ENCODE data around the gene ZNF614. TPM values are rescaled to one million over a fixed set of nuclear protein-coding genes. Genes with fewer than 3 reads are reported as not detected.

ZNF614 gene
- total and polyA plus RNA-seq, 9 of the 15 experiments (the other 6 are each of a cell fraction or from before 2014, with no cell fraction given): 4.9 to 16.3 (median 11.4) TPM

GRCh38 chr19:51986309-51987291 is 41.6 kb downstream of the ZNF614 start, which contains the start of gene ZNF350 (continued):
- TF ChIP-seq, protein P1, sequence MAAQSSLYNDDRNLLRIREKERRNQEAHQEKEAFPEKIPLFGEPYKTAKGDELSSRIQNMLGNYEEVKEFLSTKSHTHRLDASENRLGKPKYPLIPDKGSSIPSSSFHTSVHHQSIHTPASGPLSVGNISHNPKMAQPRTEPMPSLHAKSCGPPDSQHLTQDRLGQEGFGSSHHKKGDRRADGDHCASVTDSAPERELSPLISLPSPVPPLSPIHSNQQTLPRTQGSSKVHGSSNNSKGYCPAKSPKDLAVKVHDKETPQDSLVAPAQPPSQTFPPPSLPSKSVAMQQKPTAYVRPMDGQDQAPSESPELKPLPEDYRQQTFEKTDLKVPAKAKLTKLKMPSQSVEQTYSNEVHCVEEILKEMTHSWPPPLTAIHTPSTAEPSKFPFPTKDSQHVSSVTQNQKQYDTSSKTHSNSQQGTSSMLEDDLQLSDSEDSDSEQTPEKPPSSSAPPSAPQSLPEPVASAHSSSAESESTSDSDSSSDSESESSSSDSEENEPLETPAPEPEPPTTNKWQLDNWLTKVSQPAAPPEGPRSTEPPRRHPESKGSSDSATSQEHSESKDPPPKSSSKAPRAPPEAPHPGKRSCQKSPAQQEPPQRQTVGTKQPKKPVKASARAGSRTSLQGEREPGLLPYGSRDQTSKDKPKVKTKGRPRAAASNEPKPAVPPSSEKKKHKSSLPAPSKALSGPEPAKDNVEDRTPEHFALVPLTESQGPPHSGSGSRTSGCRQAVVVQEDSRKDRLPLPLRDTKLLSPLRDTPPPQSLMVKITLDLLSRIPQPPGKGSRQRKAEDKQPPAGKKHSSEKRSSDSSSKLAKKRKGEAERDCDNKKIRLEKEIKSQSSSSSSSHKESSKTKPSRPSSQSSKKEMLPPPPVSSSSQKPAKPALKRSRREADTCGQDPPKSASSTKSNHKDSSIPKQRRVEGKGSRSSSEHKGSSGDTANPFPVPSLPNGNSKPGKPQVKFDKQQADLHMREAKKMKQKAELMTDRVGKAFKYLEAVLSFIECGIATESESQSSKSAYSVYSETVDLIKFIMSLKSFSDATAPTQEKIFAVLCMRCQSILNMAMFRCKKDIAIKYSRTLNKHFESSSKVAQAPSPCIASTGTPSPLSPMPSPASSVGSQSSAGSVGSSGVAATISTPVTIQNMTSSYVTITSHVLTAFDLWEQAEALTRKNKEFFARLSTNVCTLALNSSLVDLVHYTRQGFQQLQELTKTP (IDR thresholded peaks at IDR 0.05; ENCODE audit: low read depth in 1 of 2, partially characterized antibody in 2 of 2): peak in 1 of 2 experiments; percentile 63
- no peak for TF ChIP-seq ZNF395 (CRISPR knock-in tag; IDR thresholded peaks at IDR 0.05)
- 0 out of 2 replicates have a peak, but pooled peaks have one; percentile 71 for TF ChIP-seq ZNF175 (CRISPR knock-in tag; IDR thresholded peaks at IDR 0.05; ENCODE audit: low read depth)
- no peak for TF ChIP-seq ZNF324 (CRISPR knock-in tag; IDR thresholded peaks at IDR 0.05)
- TF ChIP-seq, protein P2, sequence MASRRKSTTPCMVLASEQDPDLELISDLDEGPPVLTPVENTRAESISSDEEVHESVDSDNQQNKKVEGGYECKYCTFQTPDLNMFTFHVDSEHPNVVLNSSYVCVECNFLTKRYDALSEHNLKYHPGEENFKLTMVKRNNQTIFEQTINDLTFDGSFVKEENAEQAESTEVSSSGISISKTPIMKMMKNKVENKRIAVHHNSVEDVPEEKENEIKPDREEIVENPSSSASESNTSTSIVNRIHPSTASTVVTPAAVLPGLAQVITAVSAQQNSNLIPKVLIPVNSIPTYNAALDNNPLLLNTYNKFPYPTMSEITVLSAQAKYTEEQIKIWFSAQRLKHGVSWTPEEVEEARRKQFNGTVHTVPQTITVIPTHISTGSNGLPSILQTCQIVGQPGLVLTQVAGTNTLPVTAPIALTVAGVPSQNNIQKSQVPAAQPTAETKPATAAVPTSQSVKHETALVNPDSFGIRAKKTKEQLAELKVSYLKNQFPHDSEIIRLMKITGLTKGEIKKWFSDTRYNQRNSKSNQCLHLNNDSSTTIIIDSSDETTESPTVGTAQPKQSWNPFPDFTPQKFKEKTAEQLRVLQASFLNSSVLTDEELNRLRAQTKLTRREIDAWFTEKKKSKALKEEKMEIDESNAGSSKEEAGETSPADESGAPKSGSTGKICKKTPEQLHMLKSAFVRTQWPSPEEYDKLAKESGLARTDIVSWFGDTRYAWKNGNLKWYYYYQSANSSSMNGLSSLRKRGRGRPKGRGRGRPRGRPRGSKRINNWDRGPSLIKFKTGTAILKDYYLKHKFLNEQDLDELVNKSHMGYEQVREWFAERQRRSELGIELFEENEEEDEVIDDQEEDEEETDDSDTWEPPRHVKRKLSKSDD (conservative IDR thresholded peaks at IDR 0.05; ENCODE audit: low read length): 0 out of 2 replicates have a peak, but pooled peaks have one; percentile 40
- no peak for TF ChIP-seq CEBPG (CRISPR knock-in tag; IDR thresholded peaks at IDR 0.05)
- no peak for TF ChIP-seq CEBPG (tag; conservative IDR thresholded peaks at IDR 0.05 in 1 of 2, IDR thresholded peaks at IDR 0.05 in 1 of 2)
- TF ChIP-seq ZNF436 (CRISPR knock-in tag; IDR thresholded peaks at IDR 0.05): no peak
- TF ChIP-seq SUPT5H (IDR thresholded peaks at IDR 0.05): peak; percentile 42; the same call in 1 of the 2 replicates
- TF ChIP-seq ZSCAN32 (CRISPR knock-in tag; IDR thresholded peaks at IDR 0.05): no peak
- TF ChIP-seq, protein P3, sequence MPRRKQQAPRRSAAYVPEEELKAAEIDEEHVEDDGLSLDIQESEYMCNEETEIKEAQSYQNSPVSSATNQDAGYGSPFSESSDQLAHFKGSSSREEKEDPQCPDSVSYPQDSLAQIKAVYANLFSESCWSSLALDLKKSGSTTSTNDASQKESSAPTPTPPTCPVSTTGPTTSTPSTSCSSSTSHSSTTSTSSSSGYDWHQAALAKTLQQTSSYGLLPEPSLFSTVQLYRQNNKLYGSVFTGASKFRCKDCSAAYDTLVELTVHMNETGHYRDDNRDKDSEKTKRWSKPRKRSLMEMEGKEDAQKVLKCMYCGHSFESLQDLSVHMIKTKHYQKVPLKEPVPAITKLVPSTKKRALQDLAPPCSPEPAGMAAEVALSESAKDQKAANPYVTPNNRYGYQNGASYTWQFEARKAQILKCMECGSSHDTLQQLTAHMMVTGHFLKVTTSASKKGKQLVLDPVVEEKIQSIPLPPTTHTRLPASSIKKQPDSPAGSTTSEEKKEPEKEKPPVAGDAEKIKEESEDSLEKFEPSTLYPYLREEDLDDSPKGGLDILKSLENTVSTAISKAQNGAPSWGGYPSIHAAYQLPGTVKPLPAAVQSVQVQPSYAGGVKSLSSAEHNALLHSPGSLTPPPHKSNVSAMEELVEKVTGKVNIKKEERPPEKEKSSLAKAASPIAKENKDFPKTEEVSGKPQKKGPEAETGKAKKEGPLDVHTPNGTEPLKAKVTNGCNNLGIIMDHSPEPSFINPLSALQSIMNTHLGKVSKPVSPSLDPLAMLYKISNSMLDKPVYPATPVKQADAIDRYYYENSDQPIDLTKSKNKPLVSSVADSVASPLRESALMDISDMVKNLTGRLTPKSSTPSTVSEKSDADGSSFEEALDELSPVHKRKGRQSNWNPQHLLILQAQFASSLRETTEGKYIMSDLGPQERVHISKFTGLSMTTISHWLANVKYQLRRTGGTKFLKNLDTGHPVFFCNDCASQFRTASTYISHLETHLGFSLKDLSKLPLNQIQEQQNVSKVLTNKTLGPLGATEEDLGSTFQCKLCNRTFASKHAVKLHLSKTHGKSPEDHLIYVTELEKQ (CRISPR knock-in tag; IDR thresholded peaks at IDR 0.05): no peak

Data from K562 (cell line).